ENCODE measurements around the gene CFP.

The CFP gene

DNA sequence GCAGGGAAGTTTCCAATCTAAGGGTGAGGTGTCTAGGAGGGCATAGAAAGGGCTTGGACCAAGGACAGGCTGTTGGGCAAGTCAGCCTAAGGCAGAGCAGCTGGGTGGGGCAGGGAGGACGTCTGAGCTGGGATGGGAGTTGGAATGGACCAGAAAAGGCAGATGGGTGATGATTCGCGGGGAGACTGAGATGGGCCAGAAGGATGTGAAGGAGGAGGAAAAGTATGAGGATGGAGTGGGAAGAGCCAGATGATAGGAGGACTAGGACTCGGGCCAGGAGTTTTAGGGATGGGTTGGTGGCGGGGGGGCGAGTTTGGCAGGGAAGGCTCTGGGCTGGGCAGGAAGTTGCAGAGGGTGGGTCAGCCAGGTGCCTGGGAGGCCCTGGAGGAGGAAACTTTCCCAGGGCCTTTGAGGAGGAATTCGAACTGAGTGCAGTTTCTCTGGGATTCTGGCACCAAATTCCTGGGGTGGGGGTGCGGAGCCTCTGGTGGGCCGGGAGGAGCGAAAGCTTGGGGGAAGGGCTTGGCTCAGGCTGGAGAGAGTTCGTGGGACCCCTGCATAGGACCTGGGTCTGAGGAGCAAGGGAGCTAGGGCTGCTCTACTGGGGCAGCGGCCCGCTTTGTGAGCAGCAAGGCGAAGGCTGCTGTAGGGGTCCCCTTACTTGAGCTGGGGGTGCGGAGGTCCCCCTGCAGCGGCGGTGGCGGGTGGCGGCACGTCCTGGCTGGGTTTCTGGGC lies 56.2 kb downstream of the CFP start:
- ATAC-seq: no peak
